Fibroblast of lung (primary cell): Measurements from ENCODE around the gene NFYA. TPM values are rescaled to one million over a fixed set of nuclear protein-coding genes. Genes with fewer than 3 reads are reported as not detected.

ENCODE experiments used
- DNase-seq, 2 donors: peaks; one replicate each; pipeline versions ENCODE4 v3.0.0 to v3.0.0-alpha.2; 2010; ENCODE audit warnings: low read depth in 2 of 2
- H2AFZ ChIP-seq: 2 replicates; pipeline ENCODE4 v1.5.1; 2012; ENCODE audit warnings: low read length, control low read depth, inconsistent platforms
- H3K27ac ChIP-seq: 2 replicates; pipeline ENCODE4 v1.5.1; 2011; ENCODE audit warnings: low read length, control low read depth; ENCODE audit not compliant: insufficient read depth
- H3K27me3 ChIP-seq: 2 replicates; pipeline ENCODE4 v1.5.1; 2011; ENCODE audit warnings: mild to moderate bottlenecking, low read length; ENCODE audit not compliant: control insufficient read depth, insufficient read depth
- H3K36me3 ChIP-seq: 2 replicates; pipeline ENCODE4 v1.5.1; 2011; ENCODE audit warnings: low read length; ENCODE audit not compliant: control insufficient read depth, insufficient read depth
- H3K4me1 ChIP-seq: 2 replicates; pipeline ENCODE4 v1.5.1; 2011; ENCODE audit warnings: low read length; ENCODE audit not compliant: control insufficient read depth, insufficient read depth; ENCODE audit errors: extremely low read depth
- H3K4me2 ChIP-seq: 2 replicates; pipeline ENCODE4 v1.5.1; 2011; ENCODE audit warnings: low read length, control low read depth; ENCODE audit not compliant: insufficient read depth; ENCODE audit errors: extremely low read depth
- H3K4me3 ChIP-seq, 4 experiments: fragments of 200-600 bp in 1 of 4; sonication (generic) in 1 of 4; replicated peaks in 1 of 4; 2 replicates each; pipeline ENCODE4 v1.5.1; 2011 to 2016; ENCODE audit warnings: low read length in 4 of 4, low read depth in 3 of 4, mild to moderate bottlenecking in 3 of 4, control low read depth in 2 of 4, inconsistent platforms in 1 of 4, mixed read lengths in 1 of 4; ENCODE audit not compliant: insufficient read depth in 1 of 4; ENCODE audit errors: control extremely low read depth in 1 of 4
- H3K79me2 ChIP-seq: 2 replicates; pipeline ENCODE4 v1.5.1; 2012; ENCODE audit warnings: mild to moderate bottlenecking, low read length, inconsistent platforms; ENCODE audit not compliant: control insufficient read depth, insufficient read depth
- H3K9ac ChIP-seq: 2 replicates; pipeline ENCODE4 v1.5.1; 2011; ENCODE audit warnings: mild to moderate bottlenecking, low read length, control low read depth; ENCODE audit not compliant: insufficient read depth
- H3K9me3 ChIP-seq: 2 replicates; pipeline ENCODE4 v1.5.1; 2012; ENCODE audit warnings: low read depth, low read length; ENCODE audit not compliant: control insufficient read depth, insufficient read depth
- H4K20me1 ChIP-seq: 2 replicates; pipeline ENCODE4 v1.5.1; 2011; ENCODE audit warnings: low read length; ENCODE audit not compliant: control insufficient read depth, insufficient read depth; ENCODE audit errors: extremely low read depth
- EZH2 ChIP-seq: IDR thresholded peaks from 2 replicates; pipeline ENCODE4 v1.5.1; 2012; ENCODE audit warnings: low read length, control low read depth, mild to moderate bottlenecking; ENCODE audit errors: missing control alignments
- polyA plus RNA-seq, 2 donors: library from polyadenylated mRNA; depleted of rRNA in 1 of 2; stranded (reverse) in 1 of 2; unstranded in 1 of 2; fragments of >200 nt; gene quantifications; 2 replicates each; pipeline ENCODE4 v1.2.1, GENCODE V29; 2011 to 2012; ENCODE audit warnings: missing spikeins in 1 of 2
- total RNA-seq: library from RNA; depleted of rRNA; stranded (reverse); fragments of >200 nt; gene quantifications from 2 replicates; pipeline ENCODE4 v1.2.1, GENCODE V29; 2014
- TF ChIP-seq, protein P1 (sequence below), 2 donors: IDR thresholded peaks in 1 of 2; conservative IDR thresholded peaks in 1 of 2; 1 replicate in 1 of 2; 2 replicates in 1 of 2; pipeline ENCODE4 v1.5.1; 2011 to 2012; ENCODE audit warnings: low read length in 2 of 2, control low read depth in 1 of 2, inconsistent platforms in 1 of 2, low read depth in 1 of 2, mild to moderate bottlenecking in 1 of 2

The NFYA gene
- total and polyA plus RNA-seq, 2 donors (not counting 1 experiment from before 2014, with no cell fraction given), result 6.9 to 14.9 TPM

DNA sequence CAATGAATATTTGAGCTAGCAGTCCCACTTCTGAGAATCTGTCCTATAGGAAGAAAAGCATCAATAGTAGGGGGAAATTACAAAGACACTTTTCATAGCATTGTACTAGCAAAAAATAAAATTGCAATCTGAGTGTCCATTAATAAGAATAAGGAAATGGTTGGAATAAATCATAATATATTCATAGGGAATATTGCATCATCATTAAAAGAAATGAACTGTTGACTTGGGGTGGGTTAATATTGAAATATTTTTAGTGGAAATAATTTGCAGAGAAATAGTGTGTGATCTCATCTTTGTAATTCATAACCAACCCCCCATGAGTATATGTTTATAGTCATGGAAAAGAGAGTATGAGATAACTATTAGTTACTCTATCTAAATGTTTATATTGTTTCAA is 12.4 kb downstream of the NFYA start:
- Histone ChIP-seq H3K36me3 (peaks cover 8% of the 10 kb centered on the region), H3K4me1 (no peaks in the 10 kb centered on the region), H3K79me2 (peaks cover 4% of the 10 kb centered on the region), H3K4me3 (no peak overlapping the region), H4K20me1 (no peaks in the 10 kb centered on the region), H3K9ac (no peak overlapping the region), H3K27me3 (no peaks in the 10 kb centered on the region), H2AFZ (no peak overlapping the region), H3K27ac (no peak overlapping the region), H3K4me2 (no peak overlapping the region), H3K9me3 (no peaks in the 10 kb centered on the region)
- TF ChIP-seq EZH2, result no peak
- TF ChIP-seq, protein P1, sequence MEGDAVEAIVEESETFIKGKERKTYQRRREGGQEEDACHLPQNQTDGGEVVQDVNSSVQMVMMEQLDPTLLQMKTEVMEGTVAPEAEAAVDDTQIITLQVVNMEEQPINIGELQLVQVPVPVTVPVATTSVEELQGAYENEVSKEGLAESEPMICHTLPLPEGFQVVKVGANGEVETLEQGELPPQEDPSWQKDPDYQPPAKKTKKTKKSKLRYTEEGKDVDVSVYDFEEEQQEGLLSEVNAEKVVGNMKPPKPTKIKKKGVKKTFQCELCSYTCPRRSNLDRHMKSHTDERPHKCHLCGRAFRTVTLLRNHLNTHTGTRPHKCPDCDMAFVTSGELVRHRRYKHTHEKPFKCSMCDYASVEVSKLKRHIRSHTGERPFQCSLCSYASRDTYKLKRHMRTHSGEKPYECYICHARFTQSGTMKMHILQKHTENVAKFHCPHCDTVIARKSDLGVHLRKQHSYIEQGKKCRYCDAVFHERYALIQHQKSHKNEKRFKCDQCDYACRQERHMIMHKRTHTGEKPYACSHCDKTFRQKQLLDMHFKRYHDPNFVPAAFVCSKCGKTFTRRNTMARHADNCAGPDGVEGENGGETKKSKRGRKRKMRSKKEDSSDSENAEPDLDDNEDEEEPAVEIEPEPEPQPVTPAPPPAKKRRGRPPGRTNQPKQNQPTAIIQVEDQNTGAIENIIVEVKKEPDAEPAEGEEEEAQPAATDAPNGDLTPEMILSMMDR (conservative IDR thresholded peaks at IDR 0.05 in 1 of 2, IDR thresholded peaks at IDR 0.05 in 1 of 2; ENCODE audit: low read depth in 1 of 2, low read length in 2 of 2), result no peak
- no peak for DNase-seq

DNA sequence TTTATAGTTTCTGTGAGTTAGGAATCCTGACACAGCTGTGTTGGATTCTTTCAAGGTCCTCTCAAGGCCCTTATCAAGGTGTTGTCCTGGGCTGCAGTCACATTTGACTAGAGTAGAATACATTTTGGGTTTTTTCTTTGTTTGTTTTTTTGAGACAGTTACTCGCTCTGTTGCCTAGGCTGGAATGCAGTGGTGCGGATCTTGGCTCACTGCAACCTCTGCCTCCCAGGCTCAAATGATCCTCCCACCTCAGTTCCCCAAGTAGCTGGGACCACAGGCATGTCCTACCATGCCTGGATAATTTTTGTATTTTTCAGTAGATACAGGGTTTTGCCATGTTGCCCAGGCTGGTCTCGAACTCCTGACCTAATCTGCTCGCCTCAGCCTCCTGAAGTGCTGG is 15.7 kb downstream of the NFYA start:
- TF ChIP-seq, protein P1 (conservative IDR thresholded peaks at IDR 0.05 in 1 of 2, IDR thresholded peaks at IDR 0.05 in 1 of 2; ENCODE audit: low read depth in 1 of 2, low read length in 2 of 2), result no peak
- TF ChIP-seq EZH2, result no peak
- Histone ChIP-seq H3K4me1 (no peaks in the 10 kb centered on the region), H2AFZ (no peak overlapping the region), H3K36me3 (peaks cover 2% of the 10 kb centered on the region), H3K27ac (no peak overlapping the region), H3K9me3 (no peaks in the 10 kb centered on the region), H4K20me1 (no peaks in the 10 kb centered on the region), H3K4me2 (no peak overlapping the region), H3K9ac (no peak overlapping the region), H3K79me2 (no peaks in the 10 kb centered on the region), H3K4me3 (no peak overlapping the region), H3K27me3 (no peaks in the 10 kb centered on the region)
- peak in 1 of 2 donors; percentile 45 for DNase-seq

DNA sequence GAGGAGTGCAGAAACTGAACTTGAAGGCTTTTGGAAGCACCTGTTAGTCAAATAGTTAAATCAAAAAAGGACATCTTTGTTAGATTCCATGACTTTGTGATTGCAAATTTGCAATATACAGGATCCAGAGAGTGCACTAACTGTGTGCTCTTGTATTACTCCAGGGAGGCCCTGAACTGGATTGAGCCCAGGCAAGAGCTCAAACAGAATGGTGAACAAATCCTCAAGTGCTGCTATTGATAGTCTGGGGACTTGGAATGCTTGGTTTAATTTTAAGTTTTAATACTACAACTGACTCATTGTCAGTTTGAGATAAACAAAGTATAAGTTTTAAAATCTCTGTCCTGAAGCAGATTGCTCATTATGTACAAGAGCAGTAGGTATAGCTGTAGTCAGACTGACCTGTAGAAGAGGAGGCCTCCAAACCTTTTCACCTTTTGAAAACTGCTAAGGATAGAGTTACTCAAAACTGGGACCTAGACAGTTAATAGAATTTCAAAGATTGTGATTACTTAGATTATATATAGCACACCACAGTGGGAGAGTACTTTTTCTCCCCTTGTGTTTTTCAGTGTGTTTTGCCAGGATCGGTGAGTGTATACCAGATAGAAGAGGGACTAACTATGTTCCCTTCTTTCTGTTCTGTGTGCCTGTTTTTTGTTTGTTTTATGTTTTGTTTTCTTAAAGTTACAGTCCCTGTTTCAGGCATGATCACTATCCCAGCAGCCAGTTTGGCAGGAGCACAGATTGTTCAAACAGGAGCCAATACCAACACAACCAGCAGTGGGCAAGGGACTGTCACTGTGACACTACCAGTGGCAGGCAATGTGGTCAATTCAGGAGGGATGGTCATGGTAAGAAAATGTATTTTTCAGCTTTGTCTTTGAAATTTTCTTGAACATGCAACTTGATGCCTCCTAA is 18.3 kb downstream of the NFYA start:
- no peak overlapping the region for H3K4me3 ChIP-seq
- no peak for DNase-seq
- no peaks in the 10 kb centered on the region for H3K79me2 ChIP-seq
- peaks cover 2% of the 10 kb centered on the region for H3K36me3 ChIP-seq
- H2AFZ ChIP-seq, result no peak overlapping the region
- no peak overlapping the region for H3K27ac ChIP-seq
- no peaks in the 10 kb centered on the region for H3K4me1 ChIP-seq
- H4K20me1 ChIP-seq, result no peaks in the 10 kb centered on the region
- no peak overlapping the region for H3K4me2 ChIP-seq
- no peaks in the 10 kb centered on the region for H3K27me3 ChIP-seq
- H3K9me3 ChIP-seq, result no peaks in the 10 kb centered on the region
- TF ChIP-seq, protein P1 (conservative IDR thresholded peaks at IDR 0.05 in 1 of 2, IDR thresholded peaks at IDR 0.05 in 1 of 2; ENCODE audit: low read depth in 1 of 2, low read length in 2 of 2), result no peak
- no peak for TF ChIP-seq EZH2
- H3K9ac ChIP-seq, result no peak overlapping the region
